IPS-NIHi11 (cell line): Measurements from ENCODE around the gene VSNL1.

Experiments
- DNase-seq: peaks from one replicate; pipeline ENCODE4 v3.0.0; 2012; ENCODE audit warnings: mixed read lengths, low spot score

The VSNL1 gene

GRCh38 chr2:17540093-17540812 lies at the start of gene VSNL1:
Gene VSNL1, plus strand, starts transcription at chr2:17540696. Its CDS starts 51,379 bp downstream, at chr2:17592075.
- peak; percentile 80 for DNase-seq

GRCh38 chr2:17495590-17495989 lies 44.9 kb upstream of the VSNL1 start:
- no peak for DNase-seq

- DNase-seq, result no peak
Measured at GRCh38 chr2:17497718-17498117, 42.8 kb upstream of the VSNL1 start.

- DNase-seq, result no peak
Measured at GRCh38 chr2:17506736-17507616, 33.5 kb upstream of the VSNL1 start.

GRCh38 chr2:17515652-17516051 lies 24.8 kb upstream of the VSNL1 start:
- no peak for DNase-seq

- peak; percentile 12 for DNase-seq
Measured at GRCh38 chr2:17517481-17518211, 22.9 kb upstream of the VSNL1 start.

GRCh38 chr2:17518212-17519154 lies 22.0 kb upstream of the VSNL1 start, which contains the start of gene RAD51AP2:
Gene RAD51AP2, minus strand, starts transcription at chr2:17518440. Its CDS starts 25 bp downstream, at chr2:17518415.
- peak; percentile 88 for DNase-seq

GRCh38 chr2:17519486-17519885 lies 21.0 kb upstream of the VSNL1 start:
- DNase-seq, result no peak

- no peak for DNase-seq
Measured at GRCh38 chr2:17520761-17521160, 19.7 kb upstream of the VSNL1 start.

- no peak for DNase-seq
Measured at GRCh38 chr2:17521621-17522020, 18.9 kb upstream of the VSNL1 start.

- DNase-seq, result no peak
Measured at GRCh38 chr2:17522303-17522702, 18.2 kb upstream of the VSNL1 start.

GRCh38 chr2:17529771-17530170 lies 10.7 kb upstream of the VSNL1 start:
- DNase-seq, result no peak

GRCh38 chr2:17533546-17533945 lies 7.0 kb upstream of the VSNL1 start:
- no peak for DNase-seq

GRCh38 chr2:17536416-17536815 lies 4.1 kb upstream of the VSNL1 start:
- no peak for DNase-seq

GRCh38 chr2:17538022-17538843 lies 2.3 kb upstream of the VSNL1 start:
- DNase-seq, result peak; percentile 14

- DNase-seq, result peak; percentile 58
Measured at GRCh38 chr2:17538844-17539554, 1.5 kb upstream of the VSNL1 start.

GRCh38 chr2:17539611-17540092 lies 844 bp upstream of the VSNL1 start:
- peak; percentile 7 for DNase-seq

- no peak for DNase-seq
Measured at GRCh38 chr2:17540813-17541530, 476 bp downstream of the VSNL1 start.

GRCh38 chr2:17541531-17541950 lies 1.0 kb downstream of the VSNL1 start:
- no peak for DNase-seq
